Measurements from ENCODE around the gene ERLEC1.
A peak's percentile ranks its signal among the peaks of the same experiment; 100 is the strongest.
"Not testable (repeated sequence)": the region's sequence is repeated elsewhere in the genome, so short reads cannot be mapped to it uniquely, and the experiment has no call there.

The ERLEC1 gene

GRCh38 chr2:53786705-53787613 lies at the start of gene ERLEC1, which contains the start of gene ASB3:
Gene ERLEC1, plus strand, starts transcription at chr2:53787044. Its CDS starts 167 bp downstream, at chr2:53787211.
Gene ASB3, minus strand, starts transcription at chr2:53786953. Its CDS starts 21,381 bp downstream, at chr2:53765572.
- peak; percentile 90 to 95 (median 91) for DNase-seq

- no peak for DNase-seq
Observed at GRCh38 chr2:53737091-53737490, 49.8 kb upstream of the ERLEC1 start.

DNA sequence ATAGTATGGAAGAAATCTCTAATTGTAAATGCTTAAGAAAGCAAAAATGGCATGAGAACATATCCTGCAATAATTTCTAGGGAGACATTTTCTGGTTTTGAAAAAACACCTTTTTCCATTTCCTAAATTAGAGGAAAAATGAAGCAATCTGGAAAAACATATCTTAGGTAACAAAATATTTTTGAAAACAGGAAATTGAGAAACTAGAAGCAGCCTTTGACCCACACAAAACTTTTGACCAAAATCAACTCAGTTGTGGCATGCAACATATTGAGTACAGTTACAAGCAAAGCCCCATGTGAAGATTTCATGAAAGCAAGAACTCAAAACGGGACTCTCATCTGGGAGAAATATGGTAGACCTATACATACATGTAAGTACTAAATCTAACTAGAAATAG lies 47.8 kb upstream of the ERLEC1 start:
- DNase-seq = no peak

DNA sequence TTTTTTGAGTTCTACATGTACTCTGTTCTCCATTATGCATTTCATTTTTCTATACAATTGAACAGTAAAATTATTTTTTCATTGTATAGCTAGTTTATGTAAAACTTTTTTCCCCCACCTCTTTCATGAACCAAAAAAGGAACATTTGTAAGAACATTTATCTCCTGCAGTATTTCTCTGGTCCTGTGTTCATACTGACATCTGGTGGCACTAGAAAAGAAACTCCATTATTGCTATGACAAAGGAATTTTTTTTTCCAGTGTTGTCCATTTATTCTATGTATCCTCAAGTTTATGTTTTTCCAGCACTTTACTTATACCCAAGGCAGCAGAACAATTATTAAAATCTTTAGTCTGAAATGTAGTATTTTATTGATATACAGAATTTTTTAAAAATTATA lies 46.7 kb upstream of the ERLEC1 start:
- DNase-seq = peak in 1 of 3 experiments; percentile 60

DNA sequence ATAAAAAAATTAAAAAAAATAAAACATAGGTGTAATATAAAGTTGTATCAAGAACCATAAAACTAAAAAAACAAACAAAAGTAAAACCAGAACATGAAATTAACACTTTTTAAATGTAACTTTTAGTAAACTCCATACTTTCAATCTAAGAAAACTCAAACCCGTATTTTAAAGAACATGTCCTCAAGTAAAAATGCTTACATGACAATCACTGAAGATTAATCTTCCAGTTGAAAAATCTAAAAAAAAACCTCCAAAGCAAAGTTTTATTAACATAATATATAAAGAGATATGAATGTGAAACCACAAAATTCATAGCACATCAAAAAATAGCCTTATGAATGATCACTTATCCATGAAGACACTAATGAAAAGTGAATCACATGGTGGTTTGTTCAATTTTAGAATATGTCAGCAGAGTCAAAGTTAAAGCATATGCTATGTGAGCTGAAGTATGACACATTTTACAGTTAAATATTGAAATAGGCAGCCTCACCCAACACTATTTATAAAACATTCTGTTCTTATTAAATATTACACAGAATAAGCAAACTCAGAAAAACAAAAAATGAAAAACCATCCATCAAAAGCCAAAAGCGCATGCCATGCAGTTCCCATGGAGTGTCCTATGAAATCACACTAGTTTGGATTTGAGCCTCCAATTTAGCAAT lies 42.3 kb upstream of the ERLEC1 start:
- no peak for DNase-seq

- no peak for DNase-seq
Observed at GRCh38 chr2:53750041-53750768, 36.6 kb upstream of the ERLEC1 start.

- DNase-seq = no peak
Observed at GRCh38 chr2:53751728-53752127, 35.1 kb upstream of the ERLEC1 start.

- DNase-seq = no peak
Observed at GRCh38 chr2:53752385-53752784, 34.5 kb upstream of the ERLEC1 start.

- no peak for DNase-seq
Observed at GRCh38 chr2:53753041-53753440, 33.8 kb upstream of the ERLEC1 start.

DNA sequence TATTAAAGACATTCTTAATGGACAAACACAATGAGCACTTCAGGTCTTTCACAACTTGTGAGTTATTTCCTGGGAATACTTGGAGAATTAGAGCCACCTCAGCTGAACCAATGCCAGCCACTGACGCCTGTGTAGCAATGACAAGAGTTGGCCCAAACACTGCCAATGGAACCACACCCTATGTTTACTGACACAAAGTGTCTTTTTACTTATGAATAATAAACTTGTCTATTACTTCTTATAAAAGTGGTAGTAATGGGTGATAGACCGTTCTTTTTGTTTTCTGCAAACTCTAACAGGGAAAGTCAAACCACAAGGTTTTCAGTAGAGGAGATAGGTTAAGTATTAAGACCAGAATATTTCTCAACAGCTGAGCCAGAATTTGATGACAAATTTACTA lies 31.7 kb upstream of the ERLEC1 start:
- no peak for DNase-seq

DNA sequence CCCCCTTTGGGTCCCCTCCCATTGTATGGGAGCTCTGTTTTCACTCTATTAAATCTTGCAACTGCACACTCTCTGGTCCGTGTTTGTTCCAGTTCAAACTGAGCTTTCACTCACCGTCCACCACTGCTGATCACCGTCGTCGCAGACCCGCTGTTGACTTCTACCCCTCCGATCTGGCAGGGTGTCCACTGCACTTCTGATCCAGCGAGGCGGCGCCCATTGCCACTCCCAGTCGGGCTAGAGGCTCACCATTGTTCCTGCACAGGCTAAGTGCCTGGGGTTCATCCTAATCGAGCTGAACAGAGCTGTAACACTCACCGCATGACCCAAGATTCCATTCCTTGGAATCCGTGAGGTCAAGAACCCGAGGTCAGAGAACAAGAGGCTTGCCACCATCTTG lies 30.2 kb upstream of the ERLEC1 start:
- no peak for DNase-seq

DNA sequence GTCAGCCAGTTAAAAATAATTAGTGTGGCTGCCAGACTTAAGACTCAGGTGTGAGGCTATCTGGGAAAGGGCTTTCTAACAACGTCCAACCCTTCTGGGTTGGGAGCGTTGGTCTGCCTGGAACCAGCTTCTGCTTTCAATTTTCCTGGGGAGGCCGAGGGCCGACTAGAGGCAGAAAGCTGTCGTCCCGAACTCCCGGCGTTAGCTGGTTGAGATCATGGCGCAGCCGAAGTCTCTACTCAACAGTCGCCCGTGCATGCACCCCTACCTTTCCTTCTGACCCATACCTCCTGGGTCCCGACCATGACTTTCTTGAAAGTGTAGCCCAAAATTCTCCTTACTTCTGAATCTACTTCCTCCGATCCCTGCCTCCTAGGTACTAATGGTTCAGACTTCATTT lies 29.6 kb upstream of the ERLEC1 start:
- not testable (repeated sequence) for DNase-seq

DNA sequence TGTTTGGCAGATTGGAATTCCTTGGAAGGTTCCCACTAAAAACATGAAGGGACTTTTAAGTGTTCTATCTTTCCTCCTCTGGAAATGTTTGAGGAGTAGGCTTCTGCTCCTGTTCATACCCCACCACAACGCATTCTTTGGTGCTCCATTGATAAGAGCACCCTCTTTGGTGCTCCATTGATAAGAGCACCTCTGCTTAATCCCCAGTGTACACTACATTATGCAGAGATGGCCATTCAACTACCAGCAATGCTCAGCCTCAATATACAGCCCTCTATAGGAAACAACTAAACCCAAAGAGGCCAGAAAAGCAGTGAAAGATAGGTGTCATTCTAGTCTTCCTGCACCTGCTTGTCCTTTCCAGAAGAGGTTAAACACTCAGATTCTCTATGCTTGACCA lies 21.1 kb upstream of the ERLEC1 start:
- no peak for DNase-seq

- DNase-seq = peak; percentile 89 to 95 (median 90)
Observed at GRCh38 chr2:53767405-53768241, 19.2 kb upstream of the ERLEC1 start, which contains the start of gene CHAC2. Gene CHAC2, plus strand, starts transcription at chr2:53767804. Its CDS starts 83 bp downstream, at chr2:53767887.

GRCh38 chr2:53768242-53768542 lies 18.7 kb upstream of the ERLEC1 start:
- DNase-seq = no peak

GRCh38 chr2:53769318-53769945 lies 17.4 kb upstream of the ERLEC1 start:
- no peak for DNase-seq

- no peak for DNase-seq
Observed at GRCh38 chr2:53770264-53770663, 16.6 kb upstream of the ERLEC1 start.

- DNase-seq = no peak
Observed at GRCh38 chr2:53777134-53777533, 9.7 kb upstream of the ERLEC1 start.

GRCh38 chr2:53778536-53779162 lies 8.2 kb upstream of the ERLEC1 start:
- DNase-seq = no peak

DNA sequence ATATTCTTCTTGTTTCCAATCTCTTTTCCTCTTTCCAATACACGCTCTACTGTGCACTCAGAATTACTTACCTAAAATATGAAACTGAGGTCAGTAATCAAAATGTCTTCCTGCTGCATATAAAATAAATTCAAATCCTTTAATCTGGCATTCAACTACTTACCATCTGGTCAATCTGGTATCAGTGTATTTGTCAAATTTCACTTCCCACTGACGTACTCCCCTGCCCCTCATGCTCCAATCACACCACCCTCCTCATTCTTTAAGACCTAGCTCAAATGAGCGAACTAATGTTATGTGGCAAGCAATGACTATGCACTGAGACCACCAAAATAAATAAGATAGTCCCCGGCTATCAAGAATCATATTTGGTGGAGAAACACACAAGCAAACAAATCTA lies 6.8 kb upstream of the ERLEC1 start:
- DNase-seq = no peak

DNA sequence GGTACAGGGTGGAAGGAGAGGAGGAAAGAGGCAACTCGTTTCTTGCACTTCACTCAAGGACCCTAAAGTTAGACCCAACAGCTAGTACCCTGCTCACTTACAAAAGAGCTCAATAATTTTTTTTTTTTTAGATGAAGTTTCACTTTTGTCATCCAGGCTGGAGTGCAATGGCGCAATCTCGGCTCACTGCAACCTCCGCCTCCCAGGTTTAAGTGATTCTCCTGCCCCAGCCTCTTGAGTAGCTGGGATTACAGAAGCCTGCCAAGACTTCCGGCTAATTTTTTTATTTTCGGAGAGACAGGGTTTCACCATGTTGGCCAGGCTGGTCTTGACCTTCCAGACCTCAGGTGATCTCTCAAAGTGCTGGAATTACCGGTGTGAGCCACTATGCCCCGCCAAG lies 4.2 kb upstream of the ERLEC1 start:
- no peak for DNase-seq

- no peak for DNase-seq
Observed at GRCh38 chr2:53784436-53784835, 2.4 kb upstream of the ERLEC1 start.
